PC-3 (cell line): ENCODE measurements around the gene WNK2.

Experiments used
- EZH2phosphoT487 ChIP-seq: fragments of 300-600 bp; sonication (generic); IDR thresholded peaks from 2 replicates; pipeline ENCODE4 v1.6.1; 2018; ENCODE audit warnings: mild to moderate bottlenecking, antibody characterized with exemption, low read length, borderline replicate concordance
- TF ChIP-seq, protein P1 (sequence below): fragments of 300-600 bp; sonication (generic); conservative IDR thresholded peaks from 2 replicates; pipeline ENCODE4 v1.5.1; 2017; ENCODE audit warnings: antibody characterized with exemption, low read depth, mild to moderate bottlenecking, low read length

DNA sequence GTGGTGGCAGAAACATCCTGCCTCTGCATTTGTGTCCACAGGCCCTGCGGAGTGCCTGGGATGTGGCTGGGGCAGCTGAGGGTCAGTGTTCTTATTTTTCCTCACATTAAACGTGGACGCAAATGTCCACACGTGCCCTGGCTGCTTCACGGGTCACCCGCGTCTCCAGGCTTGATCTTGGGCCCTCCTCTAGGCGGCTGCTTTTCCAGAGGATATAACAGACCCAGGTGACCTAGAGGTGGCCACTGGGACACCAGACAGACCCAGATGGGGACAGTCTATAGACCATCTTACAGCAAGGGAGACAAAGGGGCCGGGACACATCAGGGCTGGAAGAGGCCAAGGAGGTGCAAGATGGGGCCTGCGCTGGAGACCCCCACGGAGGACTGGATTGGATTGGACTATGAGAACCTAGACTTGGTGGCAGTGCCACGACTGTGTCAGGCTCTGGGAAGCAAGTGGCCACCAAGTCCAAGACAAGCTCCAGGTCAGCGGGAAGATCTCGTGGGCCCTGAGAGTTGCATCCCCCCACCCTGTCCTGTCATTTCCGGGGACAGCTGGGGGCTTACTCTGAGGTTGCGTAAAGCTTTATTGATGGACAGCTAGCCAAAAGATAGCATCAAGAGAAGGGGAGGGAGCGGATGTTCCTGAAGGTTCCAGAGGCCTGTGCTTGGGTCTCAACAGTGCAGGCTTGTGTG lies 6.9 kb downstream of the WNK2 start:
- TF ChIP-seq, protein P1, sequence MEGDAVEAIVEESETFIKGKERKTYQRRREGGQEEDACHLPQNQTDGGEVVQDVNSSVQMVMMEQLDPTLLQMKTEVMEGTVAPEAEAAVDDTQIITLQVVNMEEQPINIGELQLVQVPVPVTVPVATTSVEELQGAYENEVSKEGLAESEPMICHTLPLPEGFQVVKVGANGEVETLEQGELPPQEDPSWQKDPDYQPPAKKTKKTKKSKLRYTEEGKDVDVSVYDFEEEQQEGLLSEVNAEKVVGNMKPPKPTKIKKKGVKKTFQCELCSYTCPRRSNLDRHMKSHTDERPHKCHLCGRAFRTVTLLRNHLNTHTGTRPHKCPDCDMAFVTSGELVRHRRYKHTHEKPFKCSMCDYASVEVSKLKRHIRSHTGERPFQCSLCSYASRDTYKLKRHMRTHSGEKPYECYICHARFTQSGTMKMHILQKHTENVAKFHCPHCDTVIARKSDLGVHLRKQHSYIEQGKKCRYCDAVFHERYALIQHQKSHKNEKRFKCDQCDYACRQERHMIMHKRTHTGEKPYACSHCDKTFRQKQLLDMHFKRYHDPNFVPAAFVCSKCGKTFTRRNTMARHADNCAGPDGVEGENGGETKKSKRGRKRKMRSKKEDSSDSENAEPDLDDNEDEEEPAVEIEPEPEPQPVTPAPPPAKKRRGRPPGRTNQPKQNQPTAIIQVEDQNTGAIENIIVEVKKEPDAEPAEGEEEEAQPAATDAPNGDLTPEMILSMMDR = no peak
- TF ChIP-seq EZH2phosphoT487 = no peak
